Parathyroid adenoma (tissue), 2 donors: ENCODE measurements around the gene DUS2.

Experiments
- H2AFZ ChIP-seq: fragments of 300-600 bp; sonication (generic); one replicate; pipeline ENCODE4 v1.7.0; 2017; ENCODE audit warnings: antibody characterized with exemption, mild to moderate bottlenecking
- H3K27ac ChIP-seq: fragments of 300-600 bp; sonication (generic); one replicate; pipeline ENCODE4 v1.7.0; 2017
- H3K27me3 ChIP-seq: fragments of 300-600 bp; sonication (generic); one replicate; pipeline ENCODE4 v1.7.0; 2017; ENCODE audit warnings: low read length; ENCODE audit not compliant: control insufficient read depth, insufficient read depth
- H3K36me3 ChIP-seq: fragments of 300-600 bp; sonication (generic); one replicate; pipeline ENCODE4 v1.7.0; 2017; ENCODE audit warnings: low read length; ENCODE audit not compliant: control insufficient read depth, insufficient read depth
- H3K4me1 ChIP-seq: fragments of 300-600 bp; sonication (generic); one replicate; pipeline ENCODE4 v1.7.0; 2017; ENCODE audit warnings: control low read depth
- H3K4me2 ChIP-seq: fragments of 300-600 bp; sonication (generic); one replicate; pipeline ENCODE4 v1.7.0; 2017; ENCODE audit warnings: low read length
- H3K4me3 ChIP-seq: fragments of 300-600 bp; sonication (generic); one replicate; pipeline ENCODE4 v1.7.0; 2017; ENCODE audit warnings: low read depth, low read length
- H3K79me2 ChIP-seq: fragments of 300-600 bp; sonication (generic); one replicate; pipeline ENCODE4 v1.7.0; 2017; ENCODE audit warnings: control low read depth
- H3K9ac ChIP-seq: fragments of 300-600 bp; sonication (generic); one replicate; pipeline ENCODE4 v1.7.0; 2017; ENCODE audit warnings: mild to moderate bottlenecking
- H3K9me3 ChIP-seq: fragments of 300-600 bp; sonication (generic); one replicate; pipeline ENCODE4 v1.7.0; 2017; ENCODE audit warnings: low read length; ENCODE audit not compliant: control insufficient read depth
- TF ChIP-seq, protein P1 (sequence below): fragments of 300-600 bp; sonication (generic); IDR thresholded peaks from one replicate; pipeline ENCODE4 v1.7.0; 2017; ENCODE audit warnings: antibody characterized with exemption, mild to moderate bottlenecking
- donor health status: primary hyperparathyroidism.

Gene DUS2

DNA sequence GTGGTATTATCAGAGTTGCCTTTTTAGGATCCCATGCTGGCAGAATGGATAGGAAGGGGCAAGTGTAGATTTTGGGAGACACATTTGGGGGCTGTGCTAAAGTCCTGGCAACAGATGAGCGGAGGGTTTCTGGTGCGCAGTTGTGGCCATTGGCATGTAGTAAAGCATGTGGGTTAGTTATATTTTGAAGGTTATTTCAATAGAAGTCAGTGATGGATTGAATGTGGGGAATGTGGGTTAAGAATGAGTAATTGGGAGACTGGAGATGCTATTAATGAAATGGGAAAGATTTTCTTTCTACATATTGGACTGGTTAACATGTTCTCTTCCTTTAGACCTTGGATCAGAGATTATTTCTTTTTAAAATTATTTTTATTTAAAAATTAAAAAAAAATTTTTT lies 10.0 kb downstream of the DUS2 start:
- TF ChIP-seq, protein P1, sequence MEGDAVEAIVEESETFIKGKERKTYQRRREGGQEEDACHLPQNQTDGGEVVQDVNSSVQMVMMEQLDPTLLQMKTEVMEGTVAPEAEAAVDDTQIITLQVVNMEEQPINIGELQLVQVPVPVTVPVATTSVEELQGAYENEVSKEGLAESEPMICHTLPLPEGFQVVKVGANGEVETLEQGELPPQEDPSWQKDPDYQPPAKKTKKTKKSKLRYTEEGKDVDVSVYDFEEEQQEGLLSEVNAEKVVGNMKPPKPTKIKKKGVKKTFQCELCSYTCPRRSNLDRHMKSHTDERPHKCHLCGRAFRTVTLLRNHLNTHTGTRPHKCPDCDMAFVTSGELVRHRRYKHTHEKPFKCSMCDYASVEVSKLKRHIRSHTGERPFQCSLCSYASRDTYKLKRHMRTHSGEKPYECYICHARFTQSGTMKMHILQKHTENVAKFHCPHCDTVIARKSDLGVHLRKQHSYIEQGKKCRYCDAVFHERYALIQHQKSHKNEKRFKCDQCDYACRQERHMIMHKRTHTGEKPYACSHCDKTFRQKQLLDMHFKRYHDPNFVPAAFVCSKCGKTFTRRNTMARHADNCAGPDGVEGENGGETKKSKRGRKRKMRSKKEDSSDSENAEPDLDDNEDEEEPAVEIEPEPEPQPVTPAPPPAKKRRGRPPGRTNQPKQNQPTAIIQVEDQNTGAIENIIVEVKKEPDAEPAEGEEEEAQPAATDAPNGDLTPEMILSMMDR = no peak
- Histone ChIP-seq H3K4me2 (no peak overlapping the region), H3K9ac (no peak overlapping the region), H3K36me3 (no peaks in the 10 kb centered on the region), H2AFZ (no peak overlapping the region), H3K79me2 (no peaks in the 10 kb centered on the region), H3K27ac (no peak overlapping the region), H3K4me3 (no peak overlapping the region), H3K27me3 (no peaks in the 10 kb centered on the region), H3K9me3 (no peaks in the 10 kb centered on the region), H3K4me1 (peaks cover 3% of the 10 kb centered on the region)

DNA sequence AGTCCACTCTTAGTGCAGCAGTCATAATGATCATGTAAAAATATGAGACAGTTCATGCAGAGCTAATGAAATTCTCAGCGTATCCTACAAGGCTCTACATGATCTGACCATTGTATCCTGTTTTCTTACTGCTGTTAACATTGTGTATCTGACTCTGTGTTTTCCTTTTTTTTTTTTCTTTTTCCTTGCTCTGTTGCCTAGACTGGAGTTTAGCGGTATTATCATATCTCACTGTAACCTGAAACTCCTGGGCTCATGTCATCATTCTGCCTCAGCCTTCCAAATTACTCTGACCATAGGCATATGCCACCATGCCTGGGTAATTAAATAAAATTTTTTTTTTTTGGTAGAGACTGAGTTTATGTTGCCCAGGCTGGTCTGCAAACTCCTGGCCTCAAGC lies 12.1 kb downstream of the DUS2 start:
- Histone ChIP-seq H3K79me2 (no peaks in the 10 kb centered on the region), H3K27ac (no peak overlapping the region), H3K36me3 (no peaks in the 10 kb centered on the region), H3K9me3 (no peaks in the 10 kb centered on the region), H3K4me3 (no peak overlapping the region), H2AFZ (no peak overlapping the region), H3K4me2 (no peak overlapping the region), H3K4me1 (peaks cover 3% of the 10 kb centered on the region), H3K27me3 (no peaks in the 10 kb centered on the region), H3K9ac (no peak overlapping the region)
- TF ChIP-seq, protein P1 = no peak

DNA sequence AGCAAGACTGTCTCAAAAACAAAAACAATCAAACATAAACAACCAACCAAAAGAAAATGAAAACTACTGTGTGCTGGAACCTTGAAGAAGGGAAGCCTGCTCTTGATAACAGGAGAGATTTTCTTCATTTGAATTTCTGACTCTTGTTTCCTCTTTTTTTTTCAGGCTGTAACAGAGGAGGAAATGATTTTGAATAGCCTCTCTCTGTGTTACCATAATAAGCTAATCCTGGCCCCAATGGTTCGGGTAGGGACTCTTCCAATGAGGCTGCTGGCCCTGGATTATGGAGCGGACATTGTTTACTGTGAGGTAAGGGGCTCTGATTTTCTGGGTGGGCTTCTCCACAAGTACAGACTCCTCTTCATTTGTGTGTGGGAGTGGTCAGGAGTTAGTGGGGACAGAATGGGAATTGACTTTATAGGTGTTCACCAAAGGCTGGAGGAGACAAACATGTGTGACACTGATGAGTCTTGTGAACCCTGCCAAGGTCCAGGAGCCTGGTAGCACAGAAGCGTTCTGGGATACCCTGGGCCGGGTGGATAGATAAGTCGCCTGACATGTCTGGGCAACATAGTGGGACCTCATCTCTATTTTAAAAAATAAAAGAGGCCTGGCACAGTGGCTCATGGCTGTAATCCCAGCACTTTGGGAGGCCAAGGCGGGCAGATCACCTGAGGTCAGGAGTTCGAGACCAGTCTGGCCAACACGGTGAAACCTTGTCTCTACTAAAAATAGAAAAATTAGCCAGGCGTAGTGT lies 14.9 kb downstream of the DUS2 start:
- Histone ChIP-seq H3K36me3 (no peaks in the 10 kb centered on the region), H3K4me2 (no peak overlapping the region), H3K4me3 (no peak overlapping the region), H3K79me2 (no peaks in the 10 kb centered on the region), H3K4me1 (peaks cover 3% of the 10 kb centered on the region), H3K9ac (no peak overlapping the region), H3K27me3 (no peaks in the 10 kb centered on the region), H3K27ac (no peak overlapping the region), H2AFZ (no peak overlapping the region), H3K9me3 (no peaks in the 10 kb centered on the region)
- TF ChIP-seq, protein P1 = no peak

DNA sequence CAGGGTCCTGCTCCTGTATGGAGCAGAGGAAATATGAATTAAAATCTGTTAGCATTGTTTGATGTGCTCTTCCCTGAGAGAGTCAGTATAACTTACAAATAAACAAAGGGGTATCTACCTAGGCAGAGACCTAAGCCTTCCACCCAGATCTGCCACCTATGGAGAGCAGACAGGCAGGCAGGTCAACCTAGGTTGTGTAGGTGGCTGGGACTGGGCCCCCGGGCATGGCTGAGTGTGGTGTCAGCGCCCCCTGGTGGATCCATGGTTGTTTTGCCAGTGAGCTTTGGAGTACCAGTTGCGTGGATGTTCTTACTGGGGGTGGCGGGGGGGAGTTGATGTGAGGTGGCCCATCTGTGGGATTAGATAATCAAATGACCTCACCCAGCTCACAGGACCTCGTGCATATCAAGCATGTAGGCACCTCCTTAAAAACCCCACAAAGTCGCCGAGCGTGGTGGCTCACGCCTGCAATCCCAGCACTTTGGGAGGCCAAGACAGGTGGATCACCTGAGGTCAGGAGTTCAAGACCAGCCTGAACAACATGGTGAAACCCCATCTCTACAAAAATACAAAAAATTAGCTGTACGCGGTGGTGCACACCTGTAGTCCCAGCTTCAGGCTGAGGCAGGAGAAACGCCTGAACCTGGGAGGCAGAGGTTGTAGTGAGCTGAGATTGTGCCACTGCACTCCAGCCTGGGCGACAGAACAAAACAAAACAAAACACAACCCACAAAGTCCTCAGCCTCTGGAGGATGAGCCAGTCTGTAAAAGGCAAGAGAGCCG lies 17.6 kb downstream of the DUS2 start:
- Histone ChIP-seq H3K4me3 (no peak overlapping the region), H3K36me3 (no peaks in the 10 kb centered on the region), H3K79me2 (no peaks in the 10 kb centered on the region), H3K9me3 (no peaks in the 10 kb centered on the region), H3K4me1 (no peaks in the 10 kb centered on the region), H3K9ac (no peak overlapping the region), H3K27ac (no peak overlapping the region), H2AFZ (no peak overlapping the region), H3K27me3 (no peaks in the 10 kb centered on the region), H3K4me2 (no peak overlapping the region)
- TF ChIP-seq, protein P1 = peak; percentile 88
